ENCODE results near the gene VARS2.

GRCh38 chr6:30894381-30894780, 19.7 kb upstream of the VARS2 start:
- TF ChIP-seq CTCF (IDR thresholded peaks at IDR 0.05) = no peak
- no peak for TF ChIP-seq POLR2A (IDR thresholded peaks at IDR 0.05)

Measured in Peyer's patch (tissue), 4 donors.